ENCODE results near the gene ANO7.

ANO7 gene

DNA sequence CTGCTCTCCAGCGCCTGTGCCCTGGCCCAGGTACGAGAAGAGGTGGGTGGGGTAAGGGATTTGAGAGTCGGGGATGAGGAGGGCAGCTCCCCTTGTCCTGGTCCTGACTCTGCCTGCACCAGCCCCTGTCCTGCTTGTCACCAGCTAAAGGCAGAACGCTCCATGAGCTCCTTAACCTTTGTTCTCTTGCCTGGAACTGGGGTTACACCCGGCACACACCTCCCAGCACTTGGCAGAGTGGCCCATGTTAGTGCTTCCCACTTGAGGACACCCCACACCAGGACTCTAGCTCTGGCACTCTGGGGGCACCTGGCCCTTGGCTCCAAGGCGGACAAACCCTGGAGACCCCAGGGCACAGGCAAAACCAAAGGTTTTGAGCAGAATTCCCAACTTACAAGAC is 19.2 kb downstream of the ANO7 start:
- no peak for DNase-seq (ENCODE audit: low read depth in 2 of 2)

DNA sequence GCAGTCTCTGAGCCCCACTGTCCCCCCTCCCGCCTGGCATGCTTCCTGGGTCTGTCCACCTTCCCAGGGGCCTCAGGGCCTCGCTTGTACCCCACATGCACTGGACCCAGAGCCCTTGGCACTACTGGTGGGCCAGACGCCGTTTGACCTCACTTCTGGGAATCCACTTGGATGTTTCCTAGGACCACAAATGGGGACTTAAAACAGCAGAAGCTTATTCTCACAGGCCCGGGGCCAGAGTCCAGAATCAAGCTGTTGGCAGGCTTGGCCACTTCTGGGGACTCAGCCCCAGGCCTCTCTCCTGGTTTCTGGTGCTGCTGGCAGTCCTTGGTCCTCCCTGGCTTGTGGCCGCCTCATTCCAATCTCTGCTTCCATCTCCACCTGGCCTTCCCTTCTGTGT is 19.6 kb downstream of the ANO7 start:
- DNase-seq (ENCODE audit: low read depth in 2 of 2) = no peak

DNA sequence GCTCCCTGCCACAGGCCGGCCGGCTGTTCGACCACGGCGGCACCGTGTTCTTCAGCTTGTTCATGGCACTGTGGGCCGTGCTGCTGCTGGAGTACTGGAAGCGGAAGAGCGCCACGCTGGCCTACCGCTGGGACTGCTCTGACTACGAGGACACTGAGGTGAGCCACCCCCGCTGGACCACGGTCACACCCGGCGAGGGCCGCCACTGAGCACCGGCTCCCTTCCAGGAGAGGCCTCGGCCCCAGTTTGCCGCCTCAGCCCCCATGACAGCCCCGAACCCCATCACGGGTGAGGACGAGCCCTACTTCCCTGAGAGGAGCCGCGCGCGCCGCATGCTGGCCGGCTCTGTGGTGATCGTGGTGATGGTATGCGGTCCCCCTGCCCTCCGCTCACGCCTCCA is 20.8 kb downstream of the ANO7 start:
- DNase-seq (ENCODE audit: low read depth in 2 of 2) = no peak

DNA sequence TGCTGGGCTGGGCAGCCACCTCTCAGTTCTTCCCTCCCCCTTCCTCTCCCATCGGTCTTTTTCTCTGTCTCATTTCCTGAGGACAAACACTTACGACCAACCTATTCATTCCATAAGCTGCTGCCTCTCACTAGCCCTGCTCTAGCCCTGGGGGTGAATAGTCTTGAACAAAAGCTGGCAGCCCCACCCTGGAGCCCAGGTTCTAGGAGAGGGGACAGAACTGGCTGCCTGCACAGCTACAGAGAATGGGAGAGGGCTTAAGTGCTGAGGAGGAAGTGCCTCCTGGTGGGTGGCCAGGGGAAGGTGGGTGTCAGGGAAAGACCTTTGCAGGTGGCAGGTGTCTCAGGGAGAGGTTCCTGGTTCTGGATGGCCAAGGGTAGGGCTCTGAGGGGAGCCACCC is 22.8 kb downstream of the ANO7 start:
- DNase-seq (ENCODE audit: low read depth in 2 of 2) = no peak

DNA sequence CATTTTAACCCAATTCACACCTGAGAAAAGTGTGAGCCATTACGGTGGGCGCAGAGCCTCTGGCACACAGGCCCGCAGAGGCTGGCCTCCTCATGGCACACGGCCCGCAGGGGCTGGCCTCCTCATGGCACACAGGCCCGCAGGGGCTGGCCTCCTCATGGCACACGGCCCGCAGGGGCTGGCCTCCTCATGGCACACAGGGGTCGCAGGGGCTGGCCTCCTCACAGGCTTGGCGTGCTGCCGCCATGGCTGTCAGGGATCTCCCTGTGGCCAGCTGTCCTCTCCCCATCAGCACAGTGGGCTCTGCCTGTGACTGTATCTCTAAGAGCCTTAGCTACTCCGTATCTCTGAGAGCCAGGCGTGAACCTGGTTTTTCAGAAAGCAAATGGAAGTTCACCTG is 24.6 kb downstream of the ANO7 start:
- no peak for DNase-seq (ENCODE audit: low read depth in 2 of 2)

DNA sequence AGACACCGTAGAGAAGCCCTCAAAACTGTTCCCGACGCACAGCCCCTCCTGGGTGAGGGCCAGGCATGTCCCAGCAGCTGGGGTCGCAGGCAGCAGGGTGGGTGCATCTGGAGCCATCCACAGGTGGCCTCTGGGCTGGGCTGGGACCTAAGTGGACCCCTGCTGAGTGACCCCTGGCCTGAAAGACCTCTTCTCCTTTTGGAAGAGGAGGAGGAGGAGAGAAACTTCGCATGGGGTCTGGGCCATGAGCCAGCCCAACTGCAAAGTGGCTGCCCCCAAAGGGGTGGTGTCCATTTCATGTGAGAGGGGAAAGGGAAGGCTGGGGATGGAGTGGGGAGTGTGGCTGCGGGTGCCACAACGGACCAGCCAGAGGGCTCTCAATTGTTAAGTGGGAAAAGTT is 25.1 kb downstream of the ANO7 start:
- DNase-seq (ENCODE audit: low read depth in 2 of 2) = no peak

DNA sequence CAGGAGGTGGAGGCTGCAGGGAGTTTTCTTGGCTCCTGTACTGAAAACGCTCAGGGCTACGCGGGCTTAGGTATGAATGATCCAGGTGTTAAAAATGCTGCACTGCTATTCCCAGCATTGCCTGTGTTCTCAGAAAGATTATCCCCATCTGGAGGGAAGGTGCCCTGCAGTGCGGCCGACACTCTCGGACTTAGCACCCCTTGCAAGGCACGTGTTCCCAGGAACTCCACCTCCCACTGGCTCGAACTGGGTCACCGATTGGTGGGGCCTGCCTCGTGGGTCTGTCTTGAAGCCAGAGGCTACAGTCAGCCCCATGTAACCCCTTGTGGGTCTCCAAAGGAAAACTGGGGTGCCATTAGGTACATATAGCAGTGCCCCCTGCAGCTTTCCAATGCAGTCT is 25.7 kb downstream of the ANO7 start:
- DNase-seq (ENCODE audit: low read depth in 2 of 2) = no peak

DNA sequence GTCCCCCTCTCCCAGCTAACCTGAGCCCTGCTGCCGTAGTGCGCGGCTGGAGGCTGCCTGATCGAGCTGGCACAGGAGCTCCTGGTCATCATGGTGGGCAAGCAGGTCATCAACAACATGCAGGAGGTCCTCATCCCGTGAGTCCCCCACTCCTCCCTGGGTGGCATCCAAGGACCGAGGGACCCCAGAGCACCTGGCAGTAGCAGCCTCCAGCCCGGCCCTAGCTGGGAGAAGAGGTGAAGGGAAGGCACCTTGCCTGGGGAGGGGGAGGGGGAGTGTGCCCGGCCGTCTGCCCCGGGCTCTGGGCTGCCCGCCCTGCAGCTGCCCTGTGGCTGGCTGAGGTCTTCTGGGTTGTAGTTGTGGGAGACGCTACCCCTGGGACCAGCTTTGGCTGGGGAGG is 26.3 kb downstream of the ANO7 start:
- no peak for DNase-seq (ENCODE audit: low read depth in 2 of 2)

DNA sequence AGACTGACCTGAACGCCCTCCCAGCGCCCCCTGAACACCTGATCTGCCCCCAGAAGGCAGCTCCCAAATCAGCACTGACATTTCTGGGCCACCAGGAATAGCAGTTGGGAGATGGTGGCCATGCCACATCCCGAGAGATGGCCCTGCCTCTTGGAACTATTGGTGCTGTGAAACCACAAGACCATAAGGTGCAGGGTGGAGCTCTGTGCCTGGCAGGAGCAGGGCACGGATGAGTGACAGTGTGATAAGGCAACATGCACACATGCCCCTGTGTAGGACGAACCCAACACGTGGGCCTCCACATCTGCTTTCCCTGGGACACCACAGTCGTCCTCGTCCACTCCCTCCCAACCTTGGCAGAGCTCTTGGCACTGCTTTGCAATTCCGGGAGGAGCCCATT is 26.9 kb downstream of the ANO7 start:
- DNase-seq (ENCODE audit: low read depth in 2 of 2) = no peak

DNA sequence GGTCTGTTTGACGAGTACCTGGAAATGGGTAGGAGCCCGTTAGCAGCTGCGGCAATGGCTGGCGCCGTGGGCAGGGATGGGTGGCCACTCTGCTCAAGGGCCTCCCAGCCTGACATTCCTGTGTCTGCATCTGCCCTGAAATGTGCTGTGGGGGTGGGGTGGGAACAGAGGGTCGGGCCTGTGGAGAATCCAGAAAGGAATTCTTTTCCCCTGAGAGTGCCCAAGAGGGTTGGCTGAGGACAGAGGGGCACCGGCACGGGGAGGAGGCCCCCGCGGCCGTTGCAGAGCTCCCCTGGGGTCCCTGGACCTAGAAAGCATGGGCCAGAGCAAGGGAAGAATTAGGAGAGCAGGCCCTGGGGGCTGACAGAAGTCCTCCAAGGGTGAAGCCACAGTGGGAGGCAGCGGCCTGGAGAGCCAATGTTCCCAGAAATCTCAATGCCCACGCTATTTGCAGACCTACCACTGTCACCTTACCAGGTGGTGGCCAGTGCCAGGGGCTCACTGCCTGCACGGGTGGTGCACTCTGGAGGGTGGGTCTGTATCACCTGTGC is 27.8 kb downstream of the ANO7 start:
- no peak for DNase-seq (ENCODE audit: low read depth in 2 of 2)

DNA sequence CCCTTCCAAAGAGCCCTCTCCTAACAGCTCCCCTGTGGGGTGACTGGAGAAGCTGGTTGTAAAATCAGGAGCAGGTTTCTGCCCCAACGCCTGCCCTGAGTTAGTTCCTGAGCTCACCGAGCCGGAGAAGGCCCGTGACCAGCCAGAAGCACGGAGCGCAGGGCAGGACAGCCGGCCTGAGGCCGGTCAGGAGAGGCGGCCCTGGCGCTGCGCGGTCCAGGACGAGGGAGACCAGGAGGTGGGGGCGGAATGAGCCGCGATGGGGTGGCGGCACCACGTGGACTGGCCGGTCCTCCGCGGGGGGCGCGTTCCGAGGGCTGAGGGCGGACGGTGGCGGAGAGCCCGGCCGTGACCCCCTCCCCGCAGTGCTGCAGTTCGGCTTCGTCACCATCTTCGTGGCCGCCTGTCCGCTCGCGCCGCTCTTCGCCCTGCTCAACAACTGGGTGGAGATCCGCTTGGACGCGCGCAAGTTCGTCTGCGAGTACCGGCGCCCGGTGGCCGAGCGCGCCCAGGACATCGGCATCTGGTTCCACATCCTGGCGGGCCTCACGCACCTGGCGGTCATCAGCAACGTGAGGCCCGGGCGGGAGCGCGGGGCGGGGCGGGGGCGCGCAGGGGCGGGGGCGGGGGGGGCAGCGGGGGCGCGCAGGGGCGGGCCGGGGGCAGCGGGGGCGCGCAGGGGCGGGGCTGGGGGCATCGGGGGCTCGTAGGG is 29.0 kb downstream of the ANO7 start:
- peak in 1 of 2 donors; percentile 12 for DNase-seq (ENCODE audit: low read depth in 2 of 2)

DNA sequence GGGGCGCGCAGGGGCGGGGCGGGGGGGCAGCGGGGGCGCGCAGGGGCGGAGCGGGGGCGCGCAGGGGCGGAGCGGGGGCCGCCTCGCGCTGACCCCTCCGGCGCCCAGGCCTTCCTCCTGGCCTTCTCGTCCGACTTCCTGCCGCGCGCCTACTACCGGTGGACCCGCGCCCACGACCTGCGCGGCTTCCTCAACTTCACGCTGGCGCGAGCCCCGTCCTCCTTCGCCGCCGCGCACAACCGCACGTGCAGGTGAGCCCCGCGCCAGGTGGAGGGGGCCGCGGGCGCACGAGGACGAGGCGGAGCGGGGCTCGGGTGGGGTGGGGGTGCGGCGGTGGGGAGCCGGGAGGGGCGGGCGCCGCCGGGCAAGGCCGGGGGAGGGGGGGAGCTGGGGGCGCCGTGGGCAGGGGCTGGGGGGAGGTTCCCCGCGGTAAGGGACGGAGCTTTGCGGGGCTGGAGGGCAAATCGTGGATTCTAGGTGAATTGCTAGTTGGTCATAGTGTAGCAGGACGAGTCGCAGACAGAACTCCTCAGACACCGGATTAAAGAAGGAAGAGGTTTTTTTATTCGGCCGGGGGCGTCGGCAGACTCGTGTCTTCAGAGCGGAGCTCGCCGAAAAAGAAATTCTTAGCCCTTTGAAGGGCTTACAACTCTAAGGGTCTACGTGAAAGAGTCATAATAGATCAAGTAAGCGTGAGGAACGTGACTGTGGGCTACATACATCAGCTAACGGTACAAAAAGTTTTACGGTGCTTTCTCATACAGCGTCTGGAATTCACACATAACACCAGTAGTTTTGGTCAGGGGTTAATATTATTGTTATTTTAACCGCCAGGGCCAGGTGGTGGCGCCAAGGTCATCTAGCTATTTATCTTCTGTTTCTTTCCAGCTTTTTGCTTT is 29.9 kb downstream of the ANO7 start:
- peak in 1 of 2 donors; percentile 10 for DNase-seq (ENCODE audit: low read depth in 2 of 2)

DNA sequence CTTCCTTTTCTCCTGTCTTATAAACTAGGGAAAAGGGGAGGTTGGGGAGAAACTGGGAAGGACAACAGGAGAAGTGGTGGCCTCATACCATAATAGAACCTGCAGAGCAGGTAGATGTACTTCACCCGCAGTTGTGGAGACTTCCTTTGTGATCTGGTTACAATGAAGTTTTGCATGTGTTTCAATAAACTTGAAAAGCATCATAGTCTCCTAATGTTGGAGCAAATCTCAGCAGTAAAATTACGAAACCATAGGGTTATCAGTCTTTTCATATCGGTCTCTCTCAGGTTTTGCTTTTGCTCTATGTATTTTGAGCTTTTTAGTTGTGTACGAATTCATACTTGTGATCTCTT is 30.5 kb downstream of the ANO7 start:
- no peak for DNase-seq (ENCODE audit: low read depth in 2 of 2)

DNA sequence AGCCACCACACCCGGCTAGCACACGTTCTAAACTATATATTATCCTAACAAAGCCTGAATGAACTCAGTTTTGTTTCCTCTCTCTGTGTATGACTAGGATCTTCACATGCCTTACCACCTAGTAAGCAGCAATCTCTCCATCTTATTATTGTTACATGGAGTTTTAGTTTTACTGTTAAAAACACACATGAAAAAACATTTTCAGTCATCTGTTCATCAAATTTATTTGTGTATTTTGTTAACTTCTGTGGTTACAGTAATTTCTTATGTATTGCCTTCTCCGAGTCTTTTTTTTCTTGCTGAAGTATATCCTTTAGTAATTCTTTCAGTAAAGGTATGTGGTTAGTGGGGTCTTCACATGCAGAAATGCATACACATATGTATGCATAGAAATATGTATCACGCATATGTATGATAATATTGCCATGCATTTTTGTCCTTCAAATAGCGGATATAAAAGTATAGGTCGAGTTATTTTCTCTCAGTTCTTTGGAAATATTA is 31.4 kb downstream of the ANO7 start:
- no peak for DNase-seq (ENCODE audit: low read depth in 2 of 2)

DNA sequence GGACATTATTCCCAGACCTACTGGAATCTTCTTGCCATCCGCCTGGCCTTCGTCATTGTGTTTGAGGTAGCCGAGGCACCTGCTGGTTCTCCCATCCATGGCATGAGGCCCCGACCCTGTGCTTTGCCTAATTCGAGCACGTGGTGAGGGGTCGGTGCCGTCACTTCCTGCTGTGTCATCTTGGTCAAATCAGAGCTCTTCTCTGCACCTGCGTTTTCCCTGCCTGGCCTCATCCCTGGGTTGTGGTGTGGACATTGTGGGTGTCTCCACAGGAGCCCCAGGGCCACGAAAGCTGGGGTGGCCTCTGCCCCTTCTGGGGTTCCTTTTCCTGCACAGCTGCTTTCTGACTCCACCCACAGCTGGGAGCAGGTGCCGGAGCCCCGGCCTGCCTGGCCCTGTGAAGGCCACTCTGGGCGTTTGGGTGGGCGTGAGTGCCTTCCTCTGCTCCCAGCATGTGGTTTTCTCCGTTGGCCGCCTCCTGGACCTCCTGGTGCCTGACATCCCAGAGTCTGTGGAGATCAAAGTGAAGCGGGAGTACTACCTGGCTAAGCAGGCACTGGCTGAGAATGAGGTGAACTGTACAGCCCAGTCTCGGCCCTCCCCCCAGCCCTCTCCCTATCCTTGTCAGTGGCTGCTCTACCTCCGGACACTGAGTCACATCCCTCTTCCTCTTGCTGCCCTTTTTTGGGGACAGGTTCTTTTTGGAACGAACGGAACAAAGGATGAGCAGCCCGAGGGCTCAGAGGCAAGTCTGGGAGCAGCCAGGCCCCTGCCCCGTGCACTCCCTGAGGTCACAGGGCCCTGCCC is 34.9 kb downstream of the ANO7 start:
- DNase-seq (ENCODE audit: low read depth in 2 of 2) = no peak

DNA sequence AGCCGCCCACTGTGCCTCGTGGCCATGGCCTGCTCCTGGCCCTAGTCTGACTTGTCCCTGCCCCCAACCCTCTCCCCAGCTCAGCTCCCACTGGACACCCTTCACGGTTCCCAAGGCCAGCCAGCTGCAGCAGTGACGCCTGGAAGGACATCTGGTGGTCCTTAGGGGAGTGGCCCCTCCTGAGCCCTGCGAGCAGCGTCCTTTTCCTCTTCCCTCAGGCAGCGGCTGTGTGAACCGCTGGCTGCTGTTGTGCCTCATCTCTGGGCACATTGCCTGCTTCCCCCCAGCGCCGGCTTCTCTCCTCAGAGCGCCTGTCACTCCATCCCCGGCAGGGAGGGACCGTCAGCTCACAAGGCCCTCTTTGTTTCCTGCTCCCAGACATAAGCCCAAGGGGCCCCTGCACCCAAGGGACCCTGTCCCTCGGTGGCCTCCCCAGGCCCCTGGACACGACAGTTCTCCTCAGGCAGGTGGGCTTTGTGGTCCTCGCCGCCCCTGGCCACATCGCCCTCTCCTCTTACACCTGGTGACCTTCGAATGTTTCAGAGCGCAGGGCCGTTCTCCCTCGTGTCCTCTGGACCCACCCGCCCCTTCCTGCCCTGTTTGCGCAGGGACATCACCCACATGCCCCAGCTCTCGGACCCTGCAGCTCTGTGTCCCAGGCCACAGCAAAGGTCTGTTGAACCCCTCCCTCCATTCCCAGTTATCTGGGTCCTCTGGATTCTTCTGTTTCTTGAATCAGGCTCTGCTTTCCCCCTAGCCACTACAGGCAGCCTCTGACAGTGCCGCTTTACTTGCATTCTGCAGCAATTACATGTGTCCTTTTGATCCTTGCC is 35.8 kb downstream of the ANO7 start:
- DNase-seq (ENCODE audit: low read depth in 2 of 2) = no peak

DNA sequence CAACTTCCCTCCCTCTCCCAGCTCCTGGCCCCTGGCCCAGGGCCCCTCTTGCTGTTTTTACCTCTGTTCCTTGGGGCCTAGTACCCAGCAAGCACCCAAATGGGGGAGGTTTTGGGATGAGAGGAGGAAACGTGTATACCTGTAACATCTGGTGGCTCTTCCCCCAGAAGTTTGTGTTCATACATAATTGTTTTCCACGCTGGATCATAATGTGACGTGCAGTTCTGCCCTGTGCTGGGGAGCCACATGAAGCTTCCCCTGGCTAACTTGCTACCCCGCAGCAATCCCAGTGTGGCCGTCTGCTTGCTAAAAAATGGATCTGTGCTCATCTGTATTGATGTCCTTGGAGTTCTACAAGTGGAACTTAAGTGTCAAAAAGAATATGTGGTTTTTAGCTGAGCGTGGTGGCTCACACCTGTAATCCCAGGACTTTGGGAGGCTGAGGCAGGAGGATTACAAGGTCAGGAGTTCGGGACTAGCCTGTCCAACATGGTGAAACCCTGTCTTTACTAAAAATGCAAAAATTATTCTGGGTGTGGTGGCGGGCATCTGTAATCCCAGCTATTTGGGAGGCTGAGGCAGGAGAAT is 36.5 kb downstream of the ANO7 start:
- DNase-seq (ENCODE audit: low read depth in 2 of 2) = no peak

DNA sequence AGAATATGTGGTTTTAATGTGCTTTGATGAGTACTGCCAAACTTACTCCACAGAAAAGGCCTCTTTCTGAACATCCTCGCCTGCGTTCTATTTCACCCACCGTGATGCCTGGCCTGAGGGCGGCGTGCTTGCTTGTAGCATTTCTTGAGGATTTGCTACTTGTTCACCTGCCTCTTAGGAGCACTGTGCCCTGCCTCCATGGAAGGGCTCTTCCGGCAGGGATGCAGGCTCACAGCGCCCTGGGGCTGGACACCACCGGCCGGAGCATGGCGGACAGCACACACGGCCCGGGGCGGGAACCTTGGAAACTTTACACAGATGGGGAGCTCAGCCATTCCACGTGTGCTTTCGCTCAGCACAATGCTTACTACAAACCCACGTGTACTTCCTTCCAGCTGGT is 37.1 kb downstream of the ANO7 start:
- DNase-seq (ENCODE audit: low read depth in 2 of 2) = no peak

DNA sequence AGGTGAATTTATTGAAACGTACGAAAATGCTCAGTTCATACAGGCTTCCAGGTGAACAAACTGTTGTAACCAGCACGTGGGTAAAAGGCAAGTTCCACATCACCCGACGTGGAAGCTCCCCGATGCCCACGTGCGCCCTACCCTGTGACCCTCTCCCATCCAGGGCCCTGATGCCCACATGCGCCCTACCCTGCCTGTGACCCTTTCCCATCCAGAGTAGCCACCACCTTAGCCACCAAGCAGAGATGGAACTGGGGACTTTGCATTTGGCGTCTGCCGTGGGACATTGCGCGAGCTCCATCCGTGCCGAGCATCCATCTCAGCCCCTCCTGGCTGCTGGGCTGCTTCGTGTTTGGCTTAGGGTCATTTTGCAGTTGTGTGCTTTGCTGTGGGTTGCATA is 37.5 kb downstream of the ANO7 start:
- no peak for DNase-seq (ENCODE audit: low read depth in 2 of 2)

DNA sequence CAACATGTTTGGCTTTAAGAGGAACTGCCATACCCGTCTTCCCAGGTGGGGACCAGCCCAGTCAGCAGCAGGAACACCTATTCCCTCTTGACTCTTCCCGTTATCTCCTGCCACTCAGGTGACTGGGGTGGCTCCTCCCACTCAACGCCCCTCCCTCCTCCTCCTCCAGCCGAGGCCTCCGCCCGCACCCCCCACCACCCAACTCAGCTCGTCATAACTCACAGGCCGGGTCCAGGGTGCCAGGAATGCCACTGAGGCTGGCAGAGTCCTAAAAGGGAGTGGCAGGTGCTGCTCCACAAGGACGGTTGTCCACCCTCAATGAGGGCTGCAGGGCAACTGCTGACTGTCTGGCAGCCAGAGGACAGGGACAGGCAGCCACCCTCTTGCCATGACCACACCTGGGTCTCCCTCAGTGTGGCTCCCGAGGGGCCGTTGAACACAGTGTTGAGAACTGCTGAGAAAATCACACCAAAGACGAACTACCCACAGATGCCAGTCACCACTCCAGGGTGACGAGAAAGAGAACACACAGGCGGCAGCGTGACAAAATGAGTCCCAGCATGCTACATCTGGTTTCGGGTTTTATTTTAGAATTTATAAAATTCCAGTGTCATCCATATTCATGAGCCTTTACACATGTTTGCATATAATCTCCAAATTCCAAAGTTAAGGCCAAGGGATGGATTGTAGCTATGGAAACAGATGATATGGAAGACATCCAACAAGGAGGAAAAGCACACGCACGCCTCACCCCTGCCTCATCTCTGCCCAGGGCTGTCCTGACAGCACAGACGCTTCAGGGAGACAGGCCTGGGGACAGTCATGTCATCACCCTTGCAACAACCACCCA is 38.5 kb downstream of the ANO7 start:
- DNase-seq (ENCODE audit: low read depth in 2 of 2) = no peak

All from stimulated activated CD8-positive, alpha-beta memory T cell treated with anti-CD3 and anti-CD28 coated beads, Interleukin-15, amount 100 ng/mL, for 4 hours (primary cell).